Activated T-cell treated with anti-CD3 and anti-CD28 coated beads, Interleukin-2, amount 50 U/mL, for 48 hours (primary cell): ENCODE measurements around the gene CCNB3.

Experiments used
- DNase-seq, 2 experiments: peaks; one replicate each; pipeline ENCODE4 v3.0.0-alpha.2; 2020

The CCNB3 gene

DNA sequence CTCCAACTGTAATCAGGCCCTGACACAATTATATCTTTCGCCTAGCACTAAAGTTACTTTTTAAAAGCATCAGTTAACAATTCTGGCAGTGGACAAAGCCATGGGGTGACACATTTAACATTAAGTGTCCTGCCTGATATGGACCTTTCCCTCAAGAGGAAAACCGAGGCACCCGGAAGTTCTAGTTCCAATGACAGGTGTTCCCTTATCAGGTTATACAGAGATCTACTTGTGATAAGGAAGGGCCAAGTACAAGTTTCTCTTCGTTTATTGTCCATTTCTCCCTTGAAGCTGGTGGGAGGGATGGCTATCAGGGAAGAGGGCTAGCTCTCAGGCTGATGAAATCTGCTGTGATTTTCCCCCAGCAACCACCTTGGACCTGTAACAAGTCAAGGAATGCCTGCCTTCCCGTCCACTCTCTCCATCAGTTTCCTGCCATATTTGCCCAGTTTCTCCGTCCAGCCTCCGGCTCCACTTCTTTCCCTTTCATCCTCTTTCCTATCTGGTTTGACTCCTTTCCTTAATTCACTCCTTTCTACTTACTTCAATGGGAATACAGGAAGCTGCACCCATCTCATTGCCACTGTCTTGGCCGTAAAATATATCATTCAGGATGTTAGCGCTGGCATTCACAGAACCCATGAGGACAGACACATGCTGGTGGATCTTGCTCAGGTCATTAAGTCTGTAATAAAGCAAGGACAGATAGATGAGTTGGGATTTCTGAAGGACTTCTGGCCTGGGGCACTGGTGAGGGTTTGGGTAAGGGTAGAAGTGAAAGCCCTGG, 171.1 kb downstream of the CCNB3 start:
- no peak for DNase-seq

DNA sequence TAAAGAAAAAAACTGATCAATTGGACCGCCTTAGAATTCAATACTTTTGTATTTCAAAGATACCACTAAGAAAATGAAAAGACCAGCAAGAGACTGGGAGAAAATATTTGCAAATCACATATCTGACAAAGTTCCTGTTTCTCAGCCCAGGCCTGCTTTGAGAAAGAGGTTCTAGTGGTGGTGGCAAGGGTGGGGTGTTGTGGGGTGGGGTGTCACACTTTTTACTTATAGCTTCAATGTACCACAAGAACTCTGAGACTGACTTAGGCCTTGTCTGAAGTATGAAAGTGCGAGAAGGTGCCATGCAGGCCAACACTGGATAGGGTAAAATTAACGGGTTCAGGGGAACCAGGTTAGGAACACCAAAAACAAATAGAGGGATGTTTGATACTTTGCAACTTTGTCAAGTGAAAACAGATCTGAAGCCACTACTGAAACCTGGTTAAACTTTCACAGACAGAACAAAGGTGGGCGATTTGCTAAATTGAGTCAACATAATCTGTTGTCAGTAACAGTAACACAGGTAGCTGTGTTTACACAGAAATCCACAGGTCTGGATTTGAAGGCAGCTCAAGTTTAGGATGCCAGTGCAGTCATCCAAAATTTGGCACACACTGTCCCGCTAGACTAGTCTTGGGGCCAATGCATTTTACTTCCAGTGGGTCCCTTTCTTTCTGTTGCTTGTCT, 177.3 kb downstream of the CCNB3 start:
- no peak for DNase-seq

DNA sequence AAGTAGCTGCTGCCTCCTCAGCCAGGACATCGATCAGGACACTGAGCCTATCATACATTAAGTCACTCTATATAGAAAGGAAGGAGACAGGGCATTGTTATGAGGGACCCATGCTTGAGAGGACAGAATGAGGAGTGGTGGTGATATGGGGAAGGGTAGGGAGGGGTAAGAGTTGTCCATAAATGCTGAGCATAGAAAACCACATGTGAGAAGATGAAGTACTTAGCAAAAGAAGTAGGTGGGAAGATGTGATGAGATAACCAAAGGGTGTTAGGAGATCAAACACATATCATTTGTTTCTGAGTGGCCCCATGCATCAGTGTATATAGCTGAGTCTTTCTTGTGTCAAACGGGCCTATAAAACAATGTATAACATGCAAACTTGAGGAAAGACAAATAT, 182.0 kb downstream of the CCNB3 start:
- no peak for DNase-seq

DNA sequence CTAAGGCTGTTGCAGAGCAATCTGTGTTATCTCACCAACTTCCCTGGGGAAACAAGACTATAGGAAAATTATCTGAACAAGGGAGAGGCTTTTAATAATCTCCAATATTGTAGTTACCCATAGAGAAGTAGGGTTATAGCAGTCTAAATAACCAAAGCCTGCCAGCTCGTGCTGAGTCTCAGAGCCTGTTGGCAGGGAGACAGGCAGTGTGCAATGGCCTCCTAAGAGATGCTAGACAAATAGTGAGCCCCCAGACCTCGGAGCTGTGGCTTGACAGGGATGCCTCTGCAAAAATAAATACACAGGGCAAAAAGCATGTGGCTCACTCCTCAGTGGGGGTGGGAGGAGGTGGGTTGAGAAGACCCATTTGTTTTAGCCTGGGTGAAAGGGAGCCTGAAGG, 189.3 kb downstream of the CCNB3 start:
- no peak for DNase-seq
